ENCODE data around the gene SLC6A9.

The SLC6A9 gene

GRCh38 chr1:43947874-43948437, 83.3 kb downstream of the SLC6A9 start:
- peak overlapping the region; percentile 99 for H3K4me3 ChIP-seq (ENCODE audit: low read depth, low read length)
- no peak for DNase-seq (ENCODE audit: low read depth)
- TF ChIP-seq, protein P1, sequence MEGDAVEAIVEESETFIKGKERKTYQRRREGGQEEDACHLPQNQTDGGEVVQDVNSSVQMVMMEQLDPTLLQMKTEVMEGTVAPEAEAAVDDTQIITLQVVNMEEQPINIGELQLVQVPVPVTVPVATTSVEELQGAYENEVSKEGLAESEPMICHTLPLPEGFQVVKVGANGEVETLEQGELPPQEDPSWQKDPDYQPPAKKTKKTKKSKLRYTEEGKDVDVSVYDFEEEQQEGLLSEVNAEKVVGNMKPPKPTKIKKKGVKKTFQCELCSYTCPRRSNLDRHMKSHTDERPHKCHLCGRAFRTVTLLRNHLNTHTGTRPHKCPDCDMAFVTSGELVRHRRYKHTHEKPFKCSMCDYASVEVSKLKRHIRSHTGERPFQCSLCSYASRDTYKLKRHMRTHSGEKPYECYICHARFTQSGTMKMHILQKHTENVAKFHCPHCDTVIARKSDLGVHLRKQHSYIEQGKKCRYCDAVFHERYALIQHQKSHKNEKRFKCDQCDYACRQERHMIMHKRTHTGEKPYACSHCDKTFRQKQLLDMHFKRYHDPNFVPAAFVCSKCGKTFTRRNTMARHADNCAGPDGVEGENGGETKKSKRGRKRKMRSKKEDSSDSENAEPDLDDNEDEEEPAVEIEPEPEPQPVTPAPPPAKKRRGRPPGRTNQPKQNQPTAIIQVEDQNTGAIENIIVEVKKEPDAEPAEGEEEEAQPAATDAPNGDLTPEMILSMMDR (IDR thresholded peaks at IDR 0.05; ENCODE audit: low read depth, low read length, missing control alignments) = no peak

GRCh38 chr1:43947061-43947873, 84.0 kb downstream of the SLC6A9 start:
- peak overlapping the region; percentile 99 for H3K4me3 ChIP-seq (ENCODE audit: low read depth, low read length)
- TF ChIP-seq, protein P1 (IDR thresholded peaks at IDR 0.05; ENCODE audit: low read depth, low read length, missing control alignments) = no peak
- DNase-seq (ENCODE audit: low read depth) = no peak
